GM21717 (cell line): ENCODE data around the gene ADGRF3.
"Not testable (repeated sequence)": the region's sequence is repeated elsewhere in the genome, so short reads cannot be mapped to it uniquely, and the experiment has no call there.

ENCODE experiments used
- ATAC-seq: cut with Tn5 transposase; IDR thresholded peaks from one replicate; pipeline ENCODE4 v1.9.1; 2021; ENCODE audit warnings: mild to moderate bottlenecking, moderate library complexity; ENCODE audit not compliant: unreplicated experiment

Gene ADGRF3

GRCh38 chr2:26283606-26284005 is 63.0 kb downstream of the ADGRF3 start:
- ATAC-seq, result no peak

DNA sequence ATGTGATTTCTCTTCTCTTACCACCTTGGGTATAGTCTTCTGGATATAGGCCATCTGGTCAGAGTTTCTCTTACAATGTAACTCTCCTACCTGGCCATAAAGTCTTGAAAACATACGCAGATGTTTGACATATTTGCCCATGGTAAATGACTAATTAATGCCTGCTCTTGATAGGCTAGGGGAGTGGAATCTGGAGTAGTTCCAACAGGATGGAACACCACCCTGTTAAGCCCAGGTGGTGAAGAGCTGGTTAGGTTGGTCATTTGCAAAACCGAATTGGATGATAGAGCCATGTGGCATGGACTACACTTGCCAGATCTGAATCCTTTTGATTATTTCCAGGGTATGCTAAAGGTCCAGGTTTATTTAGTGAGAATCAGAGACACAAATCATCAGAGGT is 65.4 kb downstream of the ADGRF3 start:
- ATAC-seq, result no peak

GRCh38 chr2:26279886-26280285 is 66.7 kb downstream of the ADGRF3 start:
- no peak for ATAC-seq

GRCh38 chr2:26276484-26277227 is 69.9 kb downstream of the ADGRF3 start:
- ATAC-seq, result no peak

DNA sequence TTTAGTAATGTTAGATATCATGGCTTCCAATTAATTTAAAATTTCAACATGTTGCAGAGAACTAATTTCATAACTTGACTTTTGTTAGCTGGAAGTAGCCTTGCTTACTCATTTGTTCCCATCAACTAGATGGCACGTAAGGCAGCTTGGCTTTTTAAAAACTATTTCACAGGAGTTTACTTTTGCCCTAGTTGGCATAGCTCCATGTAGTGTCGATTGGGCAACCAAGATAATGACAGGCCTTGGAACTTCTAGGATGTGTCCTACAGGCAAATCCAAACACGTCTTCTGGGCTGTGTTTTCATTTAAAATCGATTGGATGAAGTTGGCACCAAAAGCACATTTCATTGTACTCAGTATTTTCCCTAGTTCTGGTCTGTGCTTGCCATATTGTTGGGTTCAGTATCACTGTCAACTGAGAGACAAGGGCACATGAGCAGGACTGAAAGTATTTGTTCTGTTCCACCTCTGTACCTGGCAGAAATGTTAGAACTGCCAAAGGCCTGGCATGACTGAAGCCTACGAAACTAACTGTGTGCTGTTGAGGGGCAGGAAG is 72.5 kb downstream of the ADGRF3 start:
- ATAC-seq, result no peak

DNA sequence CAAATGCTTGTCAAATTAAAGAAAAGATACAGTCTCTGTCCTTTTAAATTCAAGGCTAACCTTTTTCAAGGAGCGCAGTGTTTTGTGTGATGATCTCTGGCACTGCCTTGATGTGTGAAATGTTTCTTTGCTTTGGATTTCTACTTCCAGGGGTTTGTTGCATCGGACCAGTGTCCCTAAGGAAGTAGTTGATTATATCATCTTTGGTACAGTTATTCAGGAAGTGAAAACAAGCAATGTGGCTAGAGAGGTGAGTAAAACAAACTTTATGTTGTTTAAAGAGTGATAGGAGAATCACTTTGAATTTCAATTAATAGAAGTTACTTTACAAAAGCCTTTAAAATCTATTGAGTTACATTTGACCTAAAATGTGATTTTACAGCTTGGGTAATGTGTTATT is 73.1 kb downstream of the ADGRF3 start:
- ATAC-seq, result no peak

GRCh38 chr2:26270373-26270772 is 76.2 kb downstream of the ADGRF3 start:
- no peak for ATAC-seq

- peak; percentile 52 for ATAC-seq
Measured at GRCh38 chr2:26269571-26270158, 76.9 kb downstream of the ADGRF3 start.

- ATAC-seq, result not testable (repeated sequence)
Measured at GRCh38 chr2:26268670-26269385, 77.8 kb downstream of the ADGRF3 start.

GRCh38 chr2:26268213-26268612 is 78.4 kb downstream of the ADGRF3 start:
- ATAC-seq, result no peak

DNA sequence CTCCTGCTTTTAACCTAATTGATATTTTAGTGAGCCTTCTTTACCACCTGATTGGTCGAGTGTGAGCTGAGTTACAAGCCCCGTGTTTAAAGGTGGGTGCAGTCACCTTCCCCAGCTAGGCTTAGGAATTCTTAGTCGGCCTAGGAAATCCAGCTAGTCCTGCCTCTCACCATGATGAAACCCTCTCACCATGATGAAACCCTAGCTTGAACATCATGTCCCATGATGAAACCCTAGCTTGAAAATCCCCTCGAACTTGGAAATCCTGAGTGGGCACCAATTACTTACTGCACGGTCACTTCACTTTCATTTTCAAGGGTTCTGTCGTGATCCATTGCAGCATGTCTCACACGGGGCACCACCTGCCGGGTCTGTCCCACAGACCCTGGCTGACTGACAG is 87.8 kb downstream of the ADGRF3 start:
- ATAC-seq, result not testable (repeated sequence)
